ENCODE measurements around the gene ERVFRD-1.
"Not testable (repeated sequence)": the region's sequence is repeated elsewhere in the genome, so short reads cannot be mapped to it uniquely, and the experiment has no call there.

Gene ERVFRD-1

GRCh38 chr6:11129908-11130565, 18.5 kb upstream of the ERVFRD-1 start:
- no peak for DNase-seq

- peak in 3 of 56 donors; percentile 2 to 22 (median 16) for DNase-seq
Observed at GRCh38 chr6:11128608-11129007, 17.1 kb upstream of the ERVFRD-1 start.

- peak in 1 of 56 donors; percentile 48 for DNase-seq
Observed at GRCh38 chr6:11126876-11127275, 15.4 kb upstream of the ERVFRD-1 start.

GRCh38 chr6:11123978-11124377, 12.5 kb upstream of the ERVFRD-1 start:
- DNase-seq, result no peak

DNA sequence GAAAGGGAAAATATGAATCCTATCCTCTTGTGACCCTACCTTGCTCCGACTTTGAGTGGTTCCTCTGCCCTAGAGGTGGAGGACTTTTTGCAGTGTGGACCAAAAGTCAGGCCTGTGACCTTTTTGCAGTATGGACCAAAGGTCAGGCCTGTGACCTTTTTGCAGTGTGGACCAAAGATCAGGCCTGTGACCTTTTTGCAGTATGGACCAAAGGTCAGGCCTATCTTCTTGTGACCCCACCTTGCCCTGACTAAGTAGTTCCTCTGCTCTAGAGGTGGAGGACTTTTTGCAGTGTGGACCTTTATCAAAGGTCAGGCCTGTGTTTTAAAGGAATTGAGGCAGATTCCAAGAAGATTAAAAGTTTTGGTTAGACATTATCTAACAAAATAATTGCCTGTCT, 10.9 kb upstream of the ERVFRD-1 start:
- no peak for DNase-seq

DNA sequence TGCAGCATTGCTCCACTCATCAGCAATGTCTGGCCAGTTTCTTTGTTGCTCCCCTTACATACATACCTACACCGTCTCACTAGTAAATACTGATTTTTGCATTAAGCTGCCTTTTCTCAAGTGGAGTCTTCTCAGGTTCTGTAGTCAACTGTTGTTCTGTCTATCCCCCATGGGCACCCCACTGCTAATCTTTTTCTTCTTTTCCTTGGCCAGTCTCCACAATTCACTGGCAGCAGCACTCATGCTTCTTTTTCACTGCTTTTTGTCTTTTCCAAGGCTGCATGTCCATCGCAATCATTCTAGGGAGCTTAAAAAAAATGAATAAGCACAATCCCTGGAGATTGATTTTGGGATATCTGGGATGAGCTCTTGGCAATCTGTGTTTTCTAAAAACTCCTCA, 10.3 kb upstream of the ERVFRD-1 start:
- DNase-seq, result no peak

GRCh38 chr6:11120271-11121005, 8.9 kb upstream of the ERVFRD-1 start:
- DNase-seq, result no peak

- DNase-seq, result not testable (repeated sequence)
Observed at GRCh38 chr6:11115808-11116536, 4.4 kb upstream of the ERVFRD-1 start.

- DNase-seq, result no peak
Observed at GRCh38 chr6:11113038-11113437, 1.5 kb upstream of the ERVFRD-1 start.

GRCh38 chr6:11111769-11112437, 378 bp upstream of the ERVFRD-1 start:
- no peak for DNase-seq

- no peak for DNase-seq
Observed at GRCh38 chr6:11108726-11109125, 2.8 kb downstream of the ERVFRD-1 start.

- DNase-seq, result no peak
Observed at GRCh38 chr6:11103065-11103464, 8.5 kb downstream of the ERVFRD-1 start.

DNA sequence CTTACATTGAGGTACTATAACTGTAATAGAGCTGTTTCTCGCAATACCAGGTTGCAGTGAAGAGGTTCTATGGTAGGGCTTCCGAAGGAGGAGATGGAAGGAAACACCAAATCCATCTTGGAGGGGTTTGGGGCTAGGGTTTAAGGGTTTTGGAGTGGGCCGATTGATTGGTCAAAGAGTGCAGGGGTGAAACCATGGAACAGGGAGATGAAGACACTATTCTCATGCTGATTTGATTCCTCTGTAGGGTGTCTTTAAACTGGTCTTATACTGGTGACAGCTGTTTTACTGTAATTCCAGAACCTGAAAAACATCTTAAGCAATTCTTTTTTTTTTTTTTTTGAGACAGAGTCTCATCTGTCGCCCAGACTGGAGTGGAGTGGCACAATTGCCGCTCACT, 10.1 kb downstream of the ERVFRD-1 start:
- DNase-seq, result no peak

DNA sequence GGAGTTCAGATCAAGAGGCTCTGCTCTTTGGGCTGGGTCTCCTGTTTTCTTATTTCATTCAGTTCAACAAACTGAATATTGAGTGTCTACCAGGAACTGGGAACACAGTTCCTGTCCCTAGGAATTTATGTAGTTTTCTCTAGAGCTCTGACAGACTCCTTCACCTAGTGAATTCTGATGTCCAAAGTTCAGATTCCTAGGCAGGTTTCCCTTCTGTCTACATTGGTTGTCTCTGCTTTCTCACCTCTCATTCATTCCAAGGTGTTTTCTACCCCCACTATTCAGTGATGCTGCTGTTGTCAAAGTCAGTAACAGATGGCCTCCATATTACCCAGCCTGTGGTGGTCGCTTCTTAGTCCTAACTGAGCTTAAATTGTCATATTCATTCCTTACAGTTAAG, 13.5 kb downstream of the ERVFRD-1 start:
- no peak for DNase-seq

DNA sequence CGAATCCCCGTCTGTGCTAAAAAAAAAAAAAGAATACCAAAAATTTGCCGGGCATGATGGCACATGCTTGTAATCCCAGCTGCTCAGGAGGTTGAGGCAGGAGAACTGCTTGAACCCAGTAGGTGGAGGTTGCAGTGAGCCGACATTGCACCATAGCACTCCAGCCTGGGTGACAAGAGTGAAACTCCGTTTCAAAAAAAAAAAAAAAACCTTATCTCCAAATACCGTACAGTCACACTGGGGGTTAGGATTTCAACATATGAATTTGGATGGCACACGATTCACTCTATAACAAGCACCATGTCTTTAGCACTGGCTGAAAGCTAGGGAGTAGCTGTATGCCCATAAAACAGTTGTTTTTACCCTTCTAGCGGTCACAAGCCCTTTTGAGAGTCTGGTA, 14.0 kb downstream of the ERVFRD-1 start:
- no peak for DNase-seq

GRCh38 chr6:11096109-11096508, 15.4 kb downstream of the ERVFRD-1 start:
- DNase-seq, result peak in 8 of 56 donors; percentile 1 to 31 (median 6)

DNA sequence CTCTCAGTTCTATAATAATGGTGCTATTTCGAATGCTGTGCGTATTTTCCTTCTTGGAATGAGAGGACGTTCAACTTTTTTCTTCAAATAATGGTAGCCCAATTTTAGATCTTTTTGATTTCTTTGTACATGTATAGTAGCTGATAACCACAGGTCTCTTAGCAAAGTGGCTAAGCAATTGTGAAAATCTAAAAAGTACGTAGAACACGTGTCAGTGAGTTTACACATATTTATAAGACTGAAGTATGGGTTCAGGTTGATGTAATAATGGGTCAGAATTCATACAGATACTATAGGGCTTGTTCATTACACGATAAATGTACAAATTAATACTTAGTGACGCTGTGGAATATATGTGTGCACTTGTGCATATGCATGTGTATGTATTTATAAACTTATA, 16.6 kb downstream of the ERVFRD-1 start:
- no peak for DNase-seq

DNA sequence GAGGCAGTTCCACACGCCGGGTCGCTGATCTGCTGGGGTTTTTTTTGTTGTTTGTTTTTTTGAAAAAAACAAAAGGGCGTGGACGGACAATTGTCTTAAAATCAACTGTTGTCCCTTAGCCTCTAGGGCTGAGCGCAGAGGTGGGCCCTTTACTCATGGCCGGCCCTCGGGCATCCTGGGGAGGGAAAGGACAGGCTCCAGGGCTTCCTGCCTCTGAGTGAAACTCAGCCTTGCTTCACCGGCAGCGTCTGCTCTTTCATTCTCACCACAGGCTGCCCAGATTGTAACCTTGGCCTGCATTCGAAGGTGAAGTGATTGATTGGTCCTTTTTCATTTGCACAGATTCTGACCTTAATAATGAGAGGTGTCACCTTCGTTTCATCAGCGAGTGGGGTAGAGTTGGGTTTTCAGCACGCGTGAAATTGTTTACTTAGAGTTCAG, 17.1 kb downstream of the ERVFRD-1 start:
- DNase-seq, result peak in 30 of 56 donors; percentile 8 to 63 (median 32)

- peak; percentile 37 to 98 (median 95) for DNase-seq
Observed at GRCh38 chr6:11093626-11094410, 17.7 kb downstream of the ERVFRD-1 start, which contains the start of gene SMIM13. Gene SMIM13 (plus strand): TSS chr6:11093834. CDS start chr6:11094314, 480 bp downstream.

DNA sequence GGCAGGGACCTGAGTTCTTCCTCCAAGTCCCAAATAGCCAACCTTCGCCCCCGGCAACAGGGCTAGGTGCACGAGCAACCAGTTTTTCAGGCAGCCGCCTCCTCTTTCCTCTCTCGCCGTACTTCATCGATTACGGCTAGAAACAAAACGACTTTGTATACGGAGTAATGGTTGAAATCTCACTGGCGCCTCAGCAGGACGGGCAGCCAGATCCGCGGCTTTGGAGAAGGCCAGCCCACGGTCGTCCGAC, 18.2 kb downstream of the ERVFRD-1 start:
- peak in 1 of 56 donors; percentile 68 for DNase-seq
